B cell (primary cell): ENCODE data around the gene RHNO1. TPM values are rescaled to one million over a fixed set of nuclear protein-coding genes. Genes with fewer than 3 reads are reported as not detected.
A peak's percentile ranks its signal among the peaks of the same experiment; 100 is the strongest.

Experiments used
- ATAC-seq: fragments of 200-7000 bp; cut with Tn5 transposase; one replicate; pipeline ENCODE4 v1.10.0; 2021; ENCODE audit warnings: low read depth, mild to moderate bottlenecking, moderate number of reproducible peaks, moderate library complexity
- CTCF ChIA-PET: fragments of 350-600 bp; sonication (Branson Sonifier 250); formaldehyde crosslinking; loops from one replicate; lab custom pipeline; 2021; ENCODE audit warnings: antibody characterized with exemption, inconsistent platforms; lab: Charles Lee
- POLR2A ChIA-PET: fragments of 350-600 bp; sonication (Branson Sonifier 250); formaldehyde crosslinking; loops from one replicate; lab custom pipeline; 2021; ENCODE audit warnings: antibody characterized with exemption; lab: Charles Lee
- DNase-seq: peaks from one replicate; pipeline ENCODE4 v3.0.0; 2013
- H2AFZ ChIP-seq: 2 replicates; pipeline ENCODE4 v1.6.1; 2012; ENCODE audit warnings: mild to moderate bottlenecking, low read depth, low read length; ENCODE audit not compliant: insufficient read depth, poor library complexity, severe bottlenecking
- H3K27ac ChIP-seq, 2 donors: 1 replicate in 1 of 2; 2 replicates in 1 of 2; pipeline ENCODE4 v1.5.1; 2012 to 2013; ENCODE audit warnings: low read length in 2 of 2, mild to moderate bottlenecking in 2 of 2, moderate library complexity in 1 of 2
- H3K27me3 ChIP-seq, 4 experiments: fragments of 200-600 bp in 1 of 4; sonication (generic) in 1 of 4; replicated peaks in 1 of 4; 1 replicate in 2 of 4; 2 replicates in 2 of 4; pipeline versions ENCODE4 v1.6.1 to v1.7.0; 2013 to 2016; ENCODE audit warnings: low read length in 3 of 4, mild to moderate bottlenecking in 2 of 4, mixed read lengths in 1 of 4, moderate library complexity in 1 of 4; ENCODE audit not compliant: insufficient read depth in 4 of 4, control insufficient read depth in 3 of 4; ENCODE audit errors: control extremely low read depth in 1 of 4
- H3K36me3 ChIP-seq, 2 experiments: replicated peaks in 1 of 2; 1 replicate in 1 of 2; 2 replicates in 1 of 2; pipeline versions ENCODE4 v1.6.1 to v1.7.1; 2013; ENCODE audit warnings: low read length in 1 of 2; ENCODE audit not compliant: insufficient read depth in 2 of 2, control insufficient read depth in 1 of 2; ENCODE audit errors: control extremely low read depth in 1 of 2, extremely low read depth in 1 of 2
- H3K4me1 ChIP-seq, 2 donors: fragments of 200-600 bp in 1 of 2; sonication (generic) in 1 of 2; 1 replicate in 1 of 2; 2 replicates in 1 of 2; pipeline versions ENCODE4 v1.5.1 to v1.6.1; 2013 to 2017; ENCODE audit warnings: low read length in 2 of 2; ENCODE audit not compliant: control insufficient read depth in 2 of 2, insufficient read depth in 2 of 2
- H3K4me2 ChIP-seq: replicated peaks from 2 replicates; pipeline ENCODE3; 2012; ENCODE audit warnings: mild to moderate bottlenecking, low read depth, low read length; ENCODE audit not compliant: poor library complexity, severe bottlenecking
- H3K4me3 ChIP-seq, 5 experiments: fragments of 200-600 bp in 1 of 5; sonication (generic) in 1 of 5; 1 replicate in 3 of 5; 2 replicates in 2 of 5; pipeline versions ENCODE4 v1.5.1 to v1.7.0; 2011 to 2016; ENCODE audit warnings: low read length in 4 of 5, mild to moderate bottlenecking in 4 of 5, low read depth in 2 of 5, control low read depth in 1 of 5, moderate library complexity in 1 of 5; ENCODE audit not compliant: insufficient read depth in 1 of 5; ENCODE audit errors: control extremely low read depth in 1 of 5, extremely low read depth in 1 of 5
- H3K79me2 ChIP-seq: fragments of 200-600 bp; sonication (generic); one replicate; pipeline ENCODE4 v1.6.0; 2016; ENCODE audit warnings: low read length; ENCODE audit not compliant: control insufficient read depth, insufficient read depth
- H3K9ac ChIP-seq: fragments of 200-600 bp; sonication (generic); 2 replicates; pipeline ENCODE4 v1.6.1; 2017; ENCODE audit warnings: mild to moderate bottlenecking, low read length, moderate library complexity
- H3K9me3 ChIP-seq, 3 donors: one replicate each; pipeline versions ENCODE4 v1.6.1 to v1.7.1; 2013; ENCODE audit warnings: low read length in 2 of 3; ENCODE audit not compliant: control insufficient read depth in 2 of 3, insufficient read depth in 1 of 3; ENCODE audit errors: control extremely low read depth in 1 of 3
- H4K20me1 ChIP-seq: 2 replicates; pipeline ENCODE4 v1.6.0; 2012; ENCODE audit warnings: mild to moderate bottlenecking, low read length; ENCODE audit not compliant: insufficient read depth, control insufficient read depth, poor library complexity, severe bottlenecking
- H3K27ac Mint-ChIP-seq: one replicate; pipeline ENCODE4 v1.8.0; 2021; ENCODE audit warnings: mixed read lengths
- H3K27me3 Mint-ChIP-seq: one replicate; pipeline ENCODE4 v1.8.0; 2021; ENCODE audit warnings: mixed read lengths
- H3K4me1 Mint-ChIP-seq: one replicate; pipeline ENCODE4 v1.8.0; 2021; ENCODE audit warnings: mixed read lengths
- H3K4me3 Mint-ChIP-seq: one replicate; pipeline ENCODE4 v1.8.0; 2021; ENCODE audit warnings: mixed read lengths
- H3K9me3 Mint-ChIP-seq: one replicate; pipeline ENCODE4 v1.8.0; 2022; ENCODE audit warnings: mixed read lengths; ENCODE audit not compliant: insufficient read depth
- CTCF ChIP-seq: fragments of 200-600 bp; IDR thresholded peaks from one replicate; pipeline ENCODE4 v1.8.0; 2022; ENCODE audit warnings: antibody characterized with exemption, mild to moderate bottlenecking
- EZH2 ChIP-seq: IDR thresholded peaks from 2 replicates; pipeline ENCODE4 v1.6.1; 2012; ENCODE audit warnings: borderline replicate concordance, low read depth, mild to moderate bottlenecking, moderate library complexity, low read length; ENCODE audit not compliant: insufficient read depth, poor library complexity, severe bottlenecking
- WGBS: methylation state at CpG from one replicate; pipeline ENCODE4 v1.1.5; 2013; ENCODE audit warnings: missing lambda C conversion rate; ENCODE audit not compliant: insufficient coverage; 5-methylcytosine and 5-hydroxymethylcytosine counted together
- intact Hi-C: fragments of 100-400 bp; cut with micrococcal nuclease; formaldehyde crosslinking; loops from one replicate; pipeline ENCODE4 v1.10.0; 2022
- polyA plus RNA-seq: library from polyadenylated mRNA; depleted of rRNA; stranded (reverse); fragments of >200 nt; gene quantifications from 2 replicates; pipeline ENCODE4 v1.2.3, GENCODE V29; 2012
- total RNA-seq, 2 donors: library from RNA; stranded (reverse); fragments of 120-200 nt in 1 of 2; gene quantifications; 1 replicate in 1 of 2; 2 replicates in 1 of 2; pipeline versions ENCODE4 v1.2.3 to v1.2.4, GENCODE V29; 2013 to 2022

Gene RHNO1
- total and polyA plus RNA-seq, 2 donors (not counting 1 experiment from before 2014, with no cell fraction given), result 13.3 to 13.5 TPM

DNA sequence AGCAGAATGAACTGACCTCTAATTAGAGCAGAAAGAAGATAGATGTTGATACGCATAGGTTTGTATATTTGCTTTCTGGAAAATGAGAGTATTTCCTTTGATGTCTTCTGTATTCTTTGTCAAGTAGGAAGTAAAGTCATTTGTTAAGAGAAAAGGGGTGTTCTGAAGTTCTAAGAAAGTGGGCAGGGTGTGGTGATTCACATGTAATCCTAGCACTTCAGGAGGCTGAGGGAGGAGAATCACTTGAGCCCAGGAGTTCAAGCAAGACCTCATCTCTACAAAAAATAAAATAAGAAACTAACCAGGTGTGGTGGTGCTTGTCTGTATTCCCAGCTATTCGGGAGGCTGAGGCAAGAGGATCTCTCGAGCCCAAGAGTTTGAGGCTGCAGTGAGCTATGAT is 2.8 kb downstream of the RHNO1 start:
- no peaks in the 10 kb centered on the region for H3K27me3 ChIP-seq
- peaks cover 35% of the 10 kb centered on the region for H3K4me1 Mint-ChIP-seq
- peak overlapping the region; percentile 29 for H3K4me3 Mint-ChIP-seq
- H3K36me3 ChIP-seq, result no peaks in the 10 kb centered on the region
- ATAC-seq, result no peak
- POLR2A ChIA-PET, result no interaction called here
- H3K4me2 ChIP-seq, result no peak overlapping the region
- no peak overlapping the region for H3K9ac ChIP-seq
- no peak overlapping the region for H3K4me3 ChIP-seq
- intact Hi-C loops, result loop anchor here (5.0 kb wide), 1 partner anchor 83 kb away; no protein-coding TSS in a partner anchor
- no peaks in the 10 kb centered on the region for H3K9me3 Mint-ChIP-seq
- H3K27ac ChIP-seq, result no peak overlapping the region
- H4K20me1 ChIP-seq, result peaks cover 3% of the 10 kb centered on the region
- 94% methylated on average over 3 of the region's 3 CpGs for WGBS
- no peak overlapping the region for H2AFZ ChIP-seq
- no peak overlapping the region for H3K27ac Mint-ChIP-seq
- TF ChIP-seq CTCF (no peak), EZH2 (no peak)
- CTCF ChIA-PET, result no interaction called here
- H3K27me3 Mint-ChIP-seq, result no peaks in the 10 kb centered on the region
- no peaks in the 10 kb centered on the region for H3K9me3 ChIP-seq
- DNase-seq, result no peak
- H3K4me1 ChIP-seq, result peaks cover 20 to 27% of the 10 kb centered on the region in 2 donors
- H3K79me2 ChIP-seq, result peaks cover 56% of the 10 kb centered on the region

GRCh38 chr12:2884810-2885209 is 7.8 kb downstream of the RHNO1 start:
- Histone ChIP-seq H3K27ac (peak overlapping the region in 1 of 2 donors; percentile 51), H3K9ac (no peak overlapping the region), H3K9me3 (peaks cover 0 to 6% (median 0%) of the 10 kb centered on the region in 3 donors), H2AFZ (no peak overlapping the region), H3K4me3 (no peak overlapping the region), H3K4me1 (peaks cover 7 to 9% of the 10 kb centered on the region in 2 donors), H4K20me1 (peaks cover 7% of the 10 kb centered on the region), H3K79me2 (peaks cover 21% of the 10 kb centered on the region), H3K36me3 (no peaks in the 10 kb centered on the region), H3K27me3 (no peaks in the 10 kb centered on the region), H3K4me2 (no peak overlapping the region)
- ChIA-PET POLR2A (interaction anchor here (1.2 kb wide), 1 partner anchor 193 kb away, joined by 9 read pairs; no protein-coding TSS in a partner anchor), CTCF (interaction anchor here (0.9 to 1.3 kb wide), 3 partner anchors 9 to 415 kb away, joined by 3 to 6 read pairs (median 5); no protein-coding TSS in a partner anchor)
- no CpG with 5 or more reads among the region's 2 CpGs for WGBS
- Mint-ChIP-seq H3K27ac (peak overlapping the region; percentile 68), H3K4me1 (peaks cover 22% of the 10 kb centered on the region), H3K27me3 (no peaks in the 10 kb centered on the region), H3K4me3 (no peak overlapping the region), H3K9me3 (no peaks in the 10 kb centered on the region)
- intact Hi-C loops, result loop anchor here (5.0 kb wide), 2 partner anchors 157 to 192 kb away; partner anchors contain the start of gene TSPAN9
- ATAC-seq, result no peak
- TF ChIP-seq CTCF (no peak), EZH2 (no peak)
- no peak for DNase-seq
